HUDEP-2 (cell line): ENCODE measurements around the gene PRPF4.

Experiments used
- DNase-seq, 76 experiments: peaks; one replicate each; lab custom pipeline; 2025; ENCODE audit not compliant: unreplicated experiment in 76 of 76; lab: John Stamatoyannopoulos, UW

Gene PRPF4

DNA sequence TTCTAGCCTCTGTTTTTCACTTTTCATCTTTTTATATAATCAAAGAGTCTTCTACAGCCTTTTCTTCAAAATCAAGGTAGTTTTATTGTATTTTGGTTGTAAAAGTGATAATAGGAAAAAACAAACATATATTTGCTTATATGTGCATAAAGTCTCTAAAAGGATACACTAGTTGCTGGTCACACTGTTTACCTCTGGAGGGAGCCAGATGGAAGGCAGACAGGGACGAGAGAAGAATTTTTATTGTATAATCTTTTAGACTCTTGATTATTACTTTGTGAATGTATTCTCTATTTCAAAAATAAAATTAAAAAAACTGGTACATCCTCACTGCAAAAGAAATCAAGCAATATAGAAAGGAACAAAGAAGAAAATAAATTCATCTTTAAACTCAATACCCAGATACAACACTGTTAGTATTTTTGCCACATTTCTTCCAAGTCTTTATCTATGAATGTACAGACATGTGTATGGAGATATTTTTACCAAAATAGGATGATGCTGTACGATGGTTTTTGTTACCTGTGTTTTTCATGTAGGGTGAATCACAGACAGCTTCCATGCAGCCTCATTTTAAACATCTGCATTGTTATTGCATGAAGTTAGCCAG lies 33.9 kb downstream of the PRPF4 start:
- DNase-seq = peak in 35 of 76 experiments; percentile 4 to 60 (median 19)

DNA sequence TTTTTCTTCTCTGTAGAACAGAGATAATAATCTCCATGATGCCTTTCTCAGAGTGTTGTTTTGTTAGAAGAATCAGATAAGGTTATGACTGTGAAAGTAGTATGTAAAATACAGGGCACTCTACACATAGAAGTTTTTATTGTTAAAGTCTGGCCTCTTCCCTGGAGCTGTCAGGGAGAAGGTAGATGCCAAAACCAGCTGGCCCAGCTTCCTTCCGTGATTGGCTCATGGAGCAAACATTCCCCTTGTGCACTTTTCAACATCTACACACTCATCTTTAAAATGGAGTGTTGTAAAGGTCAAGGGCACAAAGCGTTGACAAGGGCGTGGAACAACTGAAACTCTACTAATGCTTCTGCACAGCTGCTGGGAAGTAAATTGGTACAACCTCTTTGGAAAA lies 35.1 kb downstream of the PRPF4 start:
- no peak for DNase-seq

DNA sequence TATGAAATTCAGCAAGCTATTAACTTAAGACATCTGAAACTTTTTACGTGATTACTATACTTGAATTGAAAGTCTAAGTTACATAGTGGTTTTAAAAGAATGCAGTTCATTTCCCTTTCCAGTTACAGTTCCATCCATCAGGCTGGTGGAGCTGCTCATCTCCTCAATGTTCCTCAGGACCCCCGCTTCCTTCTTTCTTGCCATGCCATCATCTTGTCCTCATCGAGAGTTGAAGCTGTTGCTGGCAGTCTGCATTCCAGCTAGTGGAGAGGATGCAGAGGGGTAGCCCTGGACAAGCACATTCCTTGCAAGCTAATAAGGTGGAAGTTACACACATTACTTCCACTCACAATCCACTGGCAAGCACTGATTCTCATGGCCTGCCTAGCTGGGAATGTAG lies 36.5 kb downstream of the PRPF4 start:
- no peak for DNase-seq

DNA sequence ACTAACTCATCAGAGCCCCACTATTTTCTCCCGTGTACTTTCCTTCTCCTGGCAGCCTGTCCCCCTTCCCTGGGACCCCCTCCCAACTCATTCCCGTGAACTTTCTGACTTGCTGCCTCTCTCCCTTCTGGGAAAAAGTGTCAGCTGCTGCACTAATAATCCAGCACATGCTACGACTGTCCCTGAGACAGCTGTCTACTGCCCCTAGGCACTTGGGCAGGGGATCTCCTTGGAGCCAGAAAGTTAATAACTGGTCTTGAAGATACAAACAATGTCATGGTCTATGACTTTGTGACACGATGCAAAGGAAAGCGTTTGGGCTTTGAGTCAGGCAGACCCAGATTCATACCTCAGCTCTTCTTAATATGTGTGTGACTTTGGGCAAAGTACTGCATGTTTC lies 37.8 kb downstream of the PRPF4 start:
- no peak for DNase-seq

DNA sequence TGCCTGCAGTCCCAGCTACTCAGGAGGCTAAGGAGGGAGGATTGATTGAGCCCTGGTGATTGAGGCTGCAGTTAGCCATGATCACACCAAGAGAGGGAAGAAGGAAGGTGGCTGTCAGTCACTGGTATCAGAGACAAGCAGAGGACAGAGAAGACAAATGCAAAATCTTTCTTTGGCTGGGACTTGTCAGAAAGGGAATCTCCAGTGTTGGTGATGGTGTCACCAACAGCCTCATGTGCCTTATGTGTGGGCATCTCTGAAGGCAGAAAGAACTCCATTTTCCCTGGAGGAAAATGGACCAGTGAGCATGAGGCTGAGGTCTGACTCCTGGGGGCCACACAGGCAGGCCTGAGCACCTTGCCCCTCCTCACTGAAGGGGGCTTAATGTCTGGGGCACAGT lies 39.8 kb downstream of the PRPF4 start:
- DNase-seq = no peak

DNA sequence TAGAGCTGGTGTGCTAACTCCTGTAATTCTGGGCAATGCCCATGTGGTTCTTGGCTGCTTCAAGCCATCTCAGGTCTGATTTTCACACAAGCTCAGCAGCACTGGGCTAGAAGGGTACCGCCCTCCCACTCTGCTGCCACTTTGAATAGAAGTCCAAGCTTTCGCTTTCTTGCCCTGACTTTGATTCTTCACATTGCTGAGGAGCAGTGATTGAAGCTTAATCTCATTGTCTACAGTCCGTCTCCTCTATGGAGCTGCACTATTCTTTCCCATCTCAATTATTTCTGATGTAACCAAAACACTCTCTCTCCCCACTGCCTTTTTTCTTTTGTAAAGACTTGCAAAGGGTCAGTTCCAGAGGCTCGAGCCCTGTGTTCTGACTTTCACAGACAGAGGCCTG lies 40.6 kb downstream of the PRPF4 start:
- no peak for DNase-seq

DNA sequence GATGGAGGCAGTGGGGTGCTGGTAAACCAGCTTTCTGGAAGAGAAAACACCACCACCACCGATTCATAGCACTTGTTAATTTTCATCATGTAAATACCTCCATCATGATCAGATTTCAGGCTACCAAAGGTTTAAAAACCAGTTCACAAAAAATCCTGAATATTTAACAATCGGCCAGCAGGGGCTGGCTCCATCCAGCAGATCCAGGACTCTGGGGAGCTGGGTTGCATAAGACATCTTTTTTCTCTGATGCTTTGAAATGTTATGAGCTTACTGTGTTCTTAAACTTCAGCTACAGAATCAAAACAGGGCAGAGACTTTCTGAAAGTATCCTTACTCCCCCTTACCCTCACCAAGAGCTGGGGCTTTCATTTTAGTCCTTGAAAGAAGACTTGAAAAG lies 42.3 kb downstream of the PRPF4 start:
- no peak for DNase-seq

DNA sequence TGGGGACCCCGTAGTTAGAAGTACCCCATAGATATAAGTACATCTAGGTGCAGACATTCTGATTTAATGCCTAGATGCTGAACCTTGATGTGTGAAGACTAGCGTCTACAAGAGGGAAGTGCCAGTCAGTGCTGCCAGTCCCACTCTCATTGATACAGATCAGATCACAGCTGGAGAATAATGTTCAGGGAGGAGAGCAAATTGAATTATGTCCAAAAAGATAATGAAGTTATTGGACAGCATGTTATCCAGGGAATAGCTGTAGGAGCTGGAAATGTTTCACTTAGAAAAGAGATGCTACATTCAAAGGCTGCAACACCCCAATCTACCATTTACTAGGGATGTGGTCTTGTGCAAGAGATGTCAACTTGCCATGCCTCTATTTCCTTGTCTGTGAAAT lies 43.6 kb downstream of the PRPF4 start:
- DNase-seq = no peak

DNA sequence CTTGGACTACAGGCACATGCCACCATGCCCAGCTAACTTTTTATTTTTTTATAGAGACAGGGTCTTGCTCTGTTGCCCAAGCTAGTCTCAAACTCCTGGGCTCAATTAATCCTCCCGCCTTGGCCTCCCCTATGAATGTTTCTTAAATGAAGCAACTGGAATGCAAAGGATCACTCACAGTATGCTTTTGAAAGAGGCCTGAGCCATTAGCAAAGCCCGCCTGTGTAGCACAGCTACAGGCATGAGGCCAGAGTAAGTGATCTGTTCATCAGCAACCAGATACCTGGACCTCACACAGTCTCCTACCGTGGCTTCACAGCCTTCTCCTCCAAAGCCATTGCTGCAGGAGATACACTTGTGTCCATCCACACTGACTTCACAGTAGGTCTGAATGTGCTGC lies 44.6 kb downstream of the PRPF4 start:
- DNase-seq = no peak

DNA sequence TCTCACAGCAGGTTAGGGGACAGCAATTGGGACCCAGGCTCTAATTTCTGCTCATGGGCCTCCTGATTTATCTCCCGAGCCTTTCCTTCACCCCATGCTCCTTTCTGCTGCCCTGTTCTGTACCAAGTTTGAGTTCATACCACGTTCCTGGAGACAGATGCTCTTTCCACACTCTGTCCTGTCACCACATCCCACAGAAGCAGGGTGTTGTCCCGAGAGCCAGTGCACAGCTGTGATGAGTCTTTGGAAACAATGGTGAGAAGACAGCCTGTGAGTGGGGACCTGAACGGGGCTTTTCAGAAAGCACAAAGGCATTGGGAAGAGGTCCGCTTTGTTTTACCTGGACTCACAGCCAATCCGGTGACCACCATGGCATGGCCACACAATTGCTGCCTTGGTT lies 47.2 kb downstream of the PRPF4 start:
- no peak for DNase-seq

DNA sequence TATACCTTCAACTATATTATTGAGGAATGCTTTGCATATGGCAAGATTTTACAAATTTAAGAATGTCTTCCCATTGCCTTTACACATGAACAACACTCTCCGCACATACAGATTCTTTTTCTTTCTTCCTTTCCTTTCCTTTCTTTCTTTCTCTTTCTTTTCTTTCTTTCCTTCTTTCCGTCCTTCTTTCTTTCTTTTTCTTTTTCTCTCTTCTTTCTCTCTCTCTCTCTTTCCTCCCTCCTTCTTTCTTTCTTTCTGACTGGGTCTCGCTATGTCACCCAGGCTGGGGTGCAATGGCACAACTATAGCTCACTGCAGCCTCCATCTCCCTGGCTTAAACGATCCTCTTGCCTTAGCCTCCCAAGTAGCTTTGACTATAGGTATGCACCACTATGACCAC lies 50.8 kb downstream of the PRPF4 start:
- DNase-seq = no peak

DNA sequence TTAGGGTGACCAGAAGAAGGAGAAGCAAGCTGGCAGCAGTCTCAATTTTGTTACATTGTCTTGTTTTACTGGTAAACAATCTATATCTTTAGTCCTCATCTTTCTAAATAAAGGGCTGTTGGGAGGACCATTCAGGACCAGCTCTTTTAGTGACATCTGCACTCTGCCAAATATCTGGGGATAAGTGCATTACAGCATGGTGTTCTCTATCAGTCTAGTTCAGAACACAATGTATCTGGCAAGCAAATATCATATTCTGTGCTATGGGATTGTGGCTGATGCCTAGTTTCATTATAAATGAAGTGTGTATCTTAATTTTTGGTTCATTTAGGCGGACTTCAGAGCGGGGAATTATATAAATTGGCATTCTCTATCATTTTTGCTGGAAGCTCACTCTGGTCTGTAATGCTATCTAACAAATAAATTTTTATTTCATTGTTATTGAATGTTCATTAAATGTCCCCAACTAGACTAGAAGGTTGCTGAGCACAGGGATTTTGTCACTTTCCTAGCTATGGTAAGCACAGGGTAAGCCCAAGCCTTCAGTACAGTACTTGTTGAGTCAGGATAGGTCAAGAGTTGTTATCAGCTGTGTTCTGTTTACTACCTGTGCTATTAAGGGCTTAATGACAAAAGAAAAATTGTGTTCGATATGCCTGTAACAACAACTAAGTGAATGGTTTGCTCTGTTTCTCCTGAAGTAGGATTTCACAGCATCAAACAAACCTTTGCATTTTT lies 52.8 kb downstream of the PRPF4 start:
- DNase-seq = no peak

DNA sequence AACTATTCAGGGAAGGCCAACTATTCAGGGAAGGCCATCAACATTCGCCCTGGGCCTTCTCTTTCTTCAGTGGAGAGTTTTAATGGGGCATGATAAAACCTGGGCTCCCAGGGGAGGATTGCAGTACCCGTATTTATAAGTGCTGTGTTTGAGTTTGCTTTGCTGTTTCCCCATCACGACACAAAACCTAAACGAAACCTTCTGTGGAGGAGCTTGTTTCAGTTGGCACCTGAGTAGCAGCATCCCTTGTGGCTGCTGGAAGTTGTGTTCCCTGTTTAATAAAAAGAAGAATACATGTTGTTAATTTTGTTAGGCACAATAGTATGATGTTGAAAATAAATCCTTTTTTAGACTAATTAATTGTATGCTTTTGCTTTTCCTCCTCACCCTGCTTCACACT lies 56.3 kb downstream of the PRPF4 start:
- DNase-seq = no peak

DNA sequence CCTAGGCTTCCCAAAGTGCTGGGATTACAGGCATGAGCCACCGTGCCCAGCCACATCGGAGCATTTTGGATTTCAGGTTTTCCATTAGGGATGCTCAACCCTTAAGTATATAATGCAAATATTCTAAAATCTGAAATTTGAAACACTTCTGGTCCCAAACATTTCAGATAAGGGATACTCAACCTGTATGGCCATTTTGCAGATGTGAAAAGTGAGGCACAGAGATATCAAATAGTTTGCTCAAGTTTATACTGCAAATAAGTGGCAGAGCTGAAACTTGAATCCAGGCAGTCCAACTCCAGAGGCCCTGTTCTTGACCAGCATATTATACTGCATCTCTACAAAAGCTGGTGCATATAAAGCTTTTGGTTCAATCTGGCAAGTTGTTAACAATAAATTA lies 62.3 kb downstream of the PRPF4 start:
- DNase-seq = no peak

DNA sequence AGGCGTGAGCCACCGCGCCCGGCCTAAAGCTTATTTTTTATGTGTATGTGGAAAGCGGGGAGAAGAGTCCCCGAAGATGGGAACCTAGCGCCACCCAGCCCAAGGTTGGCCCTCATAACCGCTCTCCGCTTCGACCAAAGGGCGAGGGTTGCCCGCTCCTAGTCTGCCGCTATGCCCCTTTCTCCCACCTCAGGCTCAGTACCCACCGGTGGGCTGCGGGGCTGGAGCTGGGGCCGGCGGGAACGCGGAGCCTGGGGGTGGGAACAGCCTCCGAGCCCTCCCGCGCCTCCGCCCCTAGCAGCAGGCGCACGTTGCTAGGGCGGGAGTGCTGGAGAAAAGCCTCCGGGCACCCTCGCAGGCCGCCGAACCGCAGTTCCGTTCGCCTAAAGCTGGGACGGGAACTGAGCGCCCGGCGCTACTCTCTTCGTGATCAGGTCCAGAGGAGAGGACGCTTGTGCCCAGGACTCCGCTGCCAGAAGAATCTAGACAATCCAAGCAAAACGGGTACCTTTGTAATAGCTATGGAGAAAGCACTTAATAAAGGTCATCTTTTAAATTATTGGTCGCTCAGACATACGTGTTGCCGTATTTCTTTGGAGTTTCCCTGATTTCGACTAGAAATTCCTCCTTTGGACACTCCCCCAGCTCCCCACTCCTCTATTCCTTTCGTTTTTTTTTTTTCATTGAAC lies 64.7 kb downstream of the PRPF4 start, which contains the start of gene WDR31:
TSS of gene WDR31 (minus strand) at position 265 of the 689 bp plus-strand sequence. CDS start 8,253 bp downstream, outside the sequence.
- peak in 74 of 76 experiments; percentile 12 to 90 (median 77) for DNase-seq

DNA sequence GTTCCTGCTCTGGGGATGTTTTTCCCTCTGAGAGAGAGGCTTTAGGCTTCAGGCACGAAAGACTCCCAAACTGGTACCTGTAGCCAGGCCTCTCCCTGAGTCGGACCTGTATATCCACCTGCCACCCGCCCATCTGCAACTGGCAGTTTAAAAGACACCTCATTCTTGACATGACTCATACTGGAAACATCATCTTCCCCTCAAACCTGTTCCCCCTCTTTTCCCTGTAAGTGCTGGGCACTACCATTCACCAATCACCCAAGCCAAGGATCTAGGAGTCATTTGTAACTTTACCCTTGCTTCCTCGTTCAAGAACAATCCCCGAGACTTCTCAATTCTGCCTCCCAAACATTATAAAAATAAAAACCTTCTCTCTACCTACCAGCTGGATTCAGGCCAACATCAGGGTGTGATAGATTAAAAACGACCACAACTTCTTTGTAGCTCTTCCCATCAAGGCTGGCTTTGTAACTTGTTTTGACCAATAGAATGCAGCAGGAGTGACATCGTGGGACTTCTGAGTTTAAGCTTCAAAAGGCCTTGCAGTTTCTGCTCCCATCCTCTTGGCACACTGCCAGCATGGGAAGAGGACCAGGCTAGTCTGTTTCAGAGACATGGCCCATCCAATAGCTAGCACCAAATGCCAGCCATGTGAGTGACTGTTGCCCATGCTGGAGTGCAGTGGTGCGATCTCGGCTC lies 66.4 kb downstream of the PRPF4 start:
- peak in 24 of 76 experiments; percentile 7 to 54 (median 26) for DNase-seq
